GM23338 (cell line): ENCODE data around the gene KCNN2. TPM values are rescaled to one million over a fixed set of nuclear protein-coding genes. Genes with fewer than 3 reads are reported as not detected.
"Not testable (repeated sequence)": the region's sequence is repeated elsewhere in the genome, so short reads cannot be mapped to it uniquely, and the experiment has no call there.

Experiments used
- ATAC-seq: fragments of 200-7000 bp; cut with Tn5 transposase; 3 replicates; pipeline ENCODE4 v1.9.1; 2020
- DNase-seq: peaks from one replicate; pipeline ENCODE4 v3.0.0-alpha.2; 2015; ENCODE audit warnings: low spot score
- H2AFZ ChIP-seq: fragments of 200-600 bp; sonication (generic); 2 replicates; pipeline ENCODE4 v1.8.0; 2016; ENCODE audit warnings: antibody characterized with exemption, mild to moderate bottlenecking, moderate library complexity
- H3F3A ChIP-seq: fragments of 200-600 bp; sonication (generic); replicated peaks from 2 replicates; pipeline ENCODE4 v1.8.0; 2017; ENCODE audit warnings: antibody characterized with exemption, mixed run types, low read depth
- H3K27ac ChIP-seq: fragments of 200-600 bp; sonication (generic); 2 replicates; pipeline ENCODE4 v1.6.1; 2016; ENCODE audit warnings: low read depth
- H3K27me3 ChIP-seq: fragments of 200-600 bp; sonication (generic); 2 replicates; pipeline ENCODE4 v1.8.0; 2016; ENCODE audit warnings: mild to moderate bottlenecking, mixed run types, moderate library complexity; ENCODE audit not compliant: insufficient read depth
- H3K36me3 ChIP-seq: fragments of 200-600 bp; sonication (generic); 2 replicates; pipeline ENCODE4 v1.8.0; 2016; ENCODE audit warnings: mild to moderate bottlenecking; ENCODE audit not compliant: insufficient read depth
- H3K4me1 ChIP-seq: fragments of 200-600 bp; sonication (generic); 2 replicates; pipeline ENCODE4 v1.8.0; 2016; ENCODE audit warnings: mild to moderate bottlenecking, moderate library complexity; ENCODE audit not compliant: insufficient read depth
- H3K4me2 ChIP-seq: fragments of 200-600 bp; sonication (generic); 2 replicates; pipeline ENCODE4 v1.7.1; 2017; ENCODE audit warnings: mixed run types
- H3K4me3 ChIP-seq: fragments of 200-600 bp; sonication (generic); 2 replicates; pipeline ENCODE4 v1.6.1; 2016; ENCODE audit warnings: mixed run types
- H3K79me2 ChIP-seq: fragments of 200-600 bp; sonication (generic); replicated peaks from 2 replicates; pipeline ENCODE4 v1.8.0; 2017; ENCODE audit warnings: mild to moderate bottlenecking; ENCODE audit not compliant: insufficient read depth
- H3K9me2 ChIP-seq: fragments of 200-600 bp; sonication (generic); 2 replicates; pipeline ENCODE4 v1.8.0; 2017; ENCODE audit not compliant: insufficient read depth
- H4K20me1 ChIP-seq: fragments of 200-600 bp; sonication (generic); replicated peaks from 2 replicates; pipeline ENCODE4 v1.8.0; 2017; ENCODE audit warnings: mild to moderate bottlenecking; ENCODE audit not compliant: insufficient read depth
- H3K27ac Mint-ChIP-seq: 2 replicates; pipeline ENCODE4 v1.8.0; 2020; ENCODE audit warnings: inconsistent platforms, mild to moderate bottlenecking, moderate library complexity, mixed read lengths
- H3K27me3 Mint-ChIP-seq: 3 replicates; pipeline ENCODE4 v1.8.0; 2022; ENCODE audit warnings: low read depth, mild to moderate bottlenecking, moderate library complexity, mixed read lengths, inconsistent platforms; ENCODE audit not compliant: insufficient read depth, poor library complexity
- H3K36me3 Mint-ChIP-seq: 3 replicates; pipeline ENCODE4 v1.8.0; 2021; ENCODE audit warnings: low read depth, mild to moderate bottlenecking, inconsistent platforms, moderate library complexity, mixed read lengths
- H3K4me1 Mint-ChIP-seq: 3 replicates; pipeline ENCODE4 v1.8.0; 2020; ENCODE audit warnings: mild to moderate bottlenecking, inconsistent platforms, mixed read lengths
- H3K4me3 Mint-ChIP-seq: 3 replicates; pipeline ENCODE4 v1.8.0; 2021; ENCODE audit warnings: moderate library complexity, mild to moderate bottlenecking, inconsistent platforms, mixed read lengths
- H3K9me3 Mint-ChIP-seq: 3 replicates; pipeline ENCODE4 v1.8.0; 2020; ENCODE audit warnings: moderate library complexity, mild to moderate bottlenecking, inconsistent platforms, mixed read lengths
- CREB1 ChIP-seq: fragments of 250-450 bp; sonication (Bioruptor Pico); IDR thresholded peaks from 2 replicates; pipeline ENCODE4 v1.5.0; 2020; ENCODE audit warnings: low read depth, mild to moderate bottlenecking, moderate library complexity
- CTCF ChIP-seq, 2 experiments: fragments of 200-600 bp in 1 of 2; sonication (generic) in 1 of 2; conservative IDR thresholded peaks; 2 replicates each; pipeline versions ENCODE4 v1.5.1 to v1.6.1; 2016 to 2017; ENCODE audit warnings: antibody characterized with exemption in 2 of 2, low read depth in 2 of 2, mild to moderate bottlenecking in 2 of 2, moderate library complexity in 1 of 2
- ETS1 ChIP-seq: IDR thresholded peaks from 2 replicates; pipeline ENCODE4 v1.6.1; 2016; ENCODE audit warnings: antibody characterized with exemption
- EZH2phosphoT487 ChIP-seq: fragments of 200-600 bp; sonication (generic); IDR thresholded peaks from one replicate; pipeline ENCODE4 v1.8.1; 2018; ENCODE audit warnings: antibody characterized with exemption; ENCODE audit not compliant: unreplicated experiment
- JUNB ChIP-seq: IDR thresholded peaks from one replicate; pipeline ENCODE4 v1.6.1; 2016; ENCODE audit warnings: antibody characterized with exemption; ENCODE audit not compliant: unreplicated experiment
- NANOG ChIP-seq: IDR thresholded peaks from 2 replicates; pipeline ENCODE4 v1.6.1; 2016; ENCODE audit warnings: antibody characterized with exemption, borderline replicate concordance
- STAT1 ChIP-seq: IDR thresholded peaks from one replicate; pipeline ENCODE4 v1.6.1; 2016; ENCODE audit warnings: antibody characterized with exemption; ENCODE audit not compliant: unreplicated experiment
- ZNF114 ChIP-seq: fragments of 250-450 bp; sonication (Bioruptor Pico); IDR thresholded peaks from 2 replicates; pipeline ENCODE4 v1.5.0; 2020; ENCODE audit warnings: mild to moderate bottlenecking, moderate library complexity
- ZNF331 ChIP-seq: fragments of 250-450 bp; sonication (Bioruptor Pico); IDR thresholded peaks from 2 replicates; pipeline ENCODE4 v1.5.0; 2020; ENCODE audit warnings: low read depth, mild to moderate bottlenecking, moderate library complexity
- polyA plus RNA-seq: library from polyadenylated mRNA; unstranded; fragments of >200 nt; fragmentation: Nextera tagmentation; extraction: Ambion mirVana; gene quantifications from 2 replicates; pipeline ENCODE4 v1.2.1, GENCODE V29; 2016
- total RNA-seq: library from RNA; depleted of rRNA; stranded (reverse); fragments of >200 nt; shearing (Covaris generic); gene quantifications from 2 replicates; pipeline ENCODE4 v1.2.3, GENCODE V29; 2014
- TF ChIP-seq, protein P1 (sequence below): fragments of 250-450 bp; sonication (Bioruptor Pico); IDR thresholded peaks from 2 replicates; pipeline ENCODE4 v1.5.0; 2020; ENCODE audit warnings: mild to moderate bottlenecking, moderate library complexity

The KCNN2 gene
- total and polyA plus RNA-seq, 2 experiments from 2014 or later = 14.7 to 15.9 TPM

DNA sequence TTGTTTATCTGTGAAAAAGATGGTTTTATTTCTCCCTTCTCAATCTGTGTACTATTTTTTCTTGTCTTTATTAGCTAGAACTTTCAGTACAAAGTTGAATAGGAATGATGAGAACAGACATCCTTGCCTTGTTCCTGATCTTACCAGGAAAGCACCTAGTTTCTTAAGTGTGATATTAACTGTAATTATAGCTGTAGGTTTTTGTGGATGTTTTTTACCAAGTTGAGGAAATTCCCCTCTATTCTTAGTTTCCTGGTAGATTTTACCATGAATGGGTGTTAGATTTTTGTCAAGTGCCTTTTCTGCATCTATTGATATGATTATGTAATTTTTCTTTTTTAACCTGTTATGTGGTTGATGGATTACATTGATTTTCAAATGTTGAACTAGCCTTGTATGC lies 68.7 kb downstream of the KCNN2 start:
- DNase-seq (no peak), ATAC-seq (no peak)
- peaks cover 29% of the 10 kb centered on the region for H3K36me3 Mint-ChIP-seq
- Histone ChIP-seq H3K4me1 (peaks cover 22% of the 10 kb centered on the region), H3K79me2 (peaks cover 89% of the 10 kb centered on the region), H3K36me3 (no peaks in the 10 kb centered on the region), H2AFZ (no peak overlapping the region), H3K4me2 (no peak overlapping the region), H3K27me3 (no peaks in the 10 kb centered on the region), H3K27ac (no peak overlapping the region), H4K20me1 (no peaks in the 10 kb centered on the region), H3K9me2 (no peaks in the 10 kb centered on the region), H3K4me3 (no peak overlapping the region), H3F3A (no peaks in the 10 kb centered on the region)
- TF ChIP-seq JUNB (no peak), EZH2phosphoT487 (no peak), CREB1 (CRISPR knock-in tag) (no peak), CTCF (conservative IDR thresholded peaks at IDR 0.05; ENCODE audit: low read depth in 2 of 2) (no peak), ZNF114 (CRISPR knock-in tag) (no peak), NANOG (no peak), ETS1 (no peak), STAT1 (no peak), ZNF331 (CRISPR knock-in tag) (no peak)
- TF ChIP-seq, protein P1, sequence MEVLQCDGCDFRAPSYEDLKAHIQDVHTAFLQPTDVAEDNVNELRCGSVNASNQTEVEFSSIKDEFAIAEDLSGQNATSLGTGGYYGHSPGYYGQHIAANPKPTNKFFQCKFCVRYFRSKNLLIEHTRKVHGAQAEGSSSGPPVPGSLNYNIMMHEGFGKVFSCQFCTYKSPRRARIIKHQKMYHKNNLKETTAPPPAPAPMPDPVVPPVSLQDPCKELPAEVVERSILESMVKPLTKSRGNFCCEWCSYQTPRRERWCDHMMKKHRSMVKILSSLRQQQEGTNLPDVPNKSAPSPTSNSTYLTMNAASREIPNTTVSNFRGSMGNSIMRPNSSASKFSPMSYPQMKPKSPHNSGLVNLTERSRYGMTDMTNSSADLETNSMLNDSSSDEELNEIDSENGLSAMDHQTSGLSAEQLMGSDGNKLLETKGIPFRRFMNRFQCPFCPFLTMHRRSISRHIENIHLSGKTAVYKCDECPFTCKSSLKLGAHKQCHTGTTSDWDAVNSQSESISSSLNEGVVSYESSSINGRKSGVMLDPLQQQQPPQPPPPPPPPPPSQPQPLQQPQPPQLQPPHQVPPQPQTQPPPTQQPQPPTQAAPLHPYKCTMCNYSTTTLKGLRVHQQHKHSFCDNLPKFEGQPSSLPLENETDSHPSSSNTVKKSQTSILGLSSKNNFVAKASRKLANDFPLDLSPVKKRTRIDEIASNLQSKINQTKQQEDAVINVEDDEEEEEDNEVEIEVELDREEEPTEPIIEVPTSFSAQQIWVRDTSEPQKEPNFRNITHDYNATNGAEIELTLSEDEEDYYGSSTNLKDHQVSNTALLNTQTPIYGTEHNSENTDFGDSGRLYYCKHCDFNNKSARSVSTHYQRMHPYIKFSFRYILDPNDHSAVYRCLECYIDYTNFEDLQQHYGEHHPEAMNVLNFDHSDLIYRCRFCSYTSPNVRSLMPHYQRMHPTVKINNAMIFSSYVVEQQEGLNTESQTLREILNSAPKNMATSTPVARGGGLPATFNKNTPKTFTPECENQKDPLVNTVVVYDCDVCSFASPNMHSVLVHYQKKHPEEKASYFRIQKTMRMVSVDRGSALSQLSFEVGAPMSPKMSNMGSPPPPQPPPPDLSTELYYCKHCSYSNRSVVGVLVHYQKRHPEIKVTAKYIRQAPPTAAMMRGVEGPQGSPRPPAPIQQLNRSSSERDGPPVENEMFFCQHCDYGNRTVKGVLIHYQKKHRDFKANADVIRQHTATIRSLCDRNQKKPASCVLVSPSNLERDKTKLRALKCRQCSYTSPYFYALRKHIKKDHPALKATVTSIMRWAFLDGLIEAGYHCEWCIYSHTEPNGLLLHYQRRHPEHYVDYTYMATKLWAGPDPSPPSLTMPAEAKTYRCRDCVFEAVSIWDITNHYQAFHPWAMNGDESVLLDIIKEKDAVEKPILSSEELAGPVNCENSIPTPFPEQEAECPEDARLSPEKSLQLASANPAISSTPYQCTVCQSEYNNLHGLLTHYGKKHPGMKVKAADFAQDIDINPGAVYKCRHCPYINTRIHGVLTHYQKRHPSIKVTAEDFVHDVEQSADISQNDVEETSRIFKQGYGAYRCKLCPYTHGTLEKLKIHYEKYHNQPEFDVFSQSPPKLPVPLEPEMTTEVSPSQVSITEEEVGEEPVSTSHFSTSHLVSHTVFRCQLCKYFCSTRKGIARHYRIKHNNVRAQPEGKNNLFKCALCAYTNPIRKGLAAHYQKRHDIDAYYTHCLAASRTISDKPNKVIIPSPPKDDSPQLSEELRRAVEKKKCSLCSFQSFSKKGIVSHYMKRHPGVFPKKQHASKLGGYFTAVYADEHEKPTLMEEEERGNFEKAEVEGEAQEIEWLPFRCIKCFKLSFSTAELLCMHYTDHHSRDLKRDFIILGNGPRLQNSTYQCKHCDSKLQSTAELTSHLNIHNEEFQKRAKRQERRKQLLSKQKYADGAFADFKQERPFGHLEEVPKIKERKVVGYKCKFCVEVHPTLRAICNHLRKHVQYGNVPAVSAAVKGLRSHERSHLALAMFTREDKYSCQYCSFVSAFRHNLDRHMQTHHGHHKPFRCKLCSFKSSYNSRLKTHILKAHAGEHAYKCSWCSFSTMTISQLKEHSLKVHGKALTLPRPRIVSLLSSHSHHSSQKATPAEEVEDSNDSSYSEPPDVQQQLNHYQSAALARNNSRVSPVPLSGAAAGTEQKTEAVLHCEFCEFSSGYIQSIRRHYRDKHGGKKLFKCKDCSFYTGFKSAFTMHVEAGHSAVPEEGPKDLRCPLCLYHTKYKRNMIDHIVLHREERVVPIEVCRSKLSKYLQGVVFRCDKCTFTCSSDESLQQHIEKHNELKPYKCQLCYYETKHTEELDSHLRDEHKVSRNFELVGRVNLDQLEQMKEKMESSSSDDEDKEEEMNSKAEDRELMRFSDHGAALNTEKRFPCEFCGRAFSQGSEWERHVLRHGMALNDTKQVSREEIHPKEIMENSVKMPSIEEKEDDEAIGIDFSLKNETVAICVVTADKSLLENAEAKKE (CRISPR knock-in tag) = no peak
- peaks cover 16% of the 10 kb centered on the region; the same call in 2 of the 3 replicates for H3K9me3 Mint-ChIP-seq
- H3K4me1 Mint-ChIP-seq = peaks cover 23% of the 10 kb centered on the region
- H3K27me3 Mint-ChIP-seq = no peaks in the 10 kb centered on the region
- no peak overlapping the region for H3K4me3 Mint-ChIP-seq
- no peak overlapping the region for H3K27ac Mint-ChIP-seq

DNA sequence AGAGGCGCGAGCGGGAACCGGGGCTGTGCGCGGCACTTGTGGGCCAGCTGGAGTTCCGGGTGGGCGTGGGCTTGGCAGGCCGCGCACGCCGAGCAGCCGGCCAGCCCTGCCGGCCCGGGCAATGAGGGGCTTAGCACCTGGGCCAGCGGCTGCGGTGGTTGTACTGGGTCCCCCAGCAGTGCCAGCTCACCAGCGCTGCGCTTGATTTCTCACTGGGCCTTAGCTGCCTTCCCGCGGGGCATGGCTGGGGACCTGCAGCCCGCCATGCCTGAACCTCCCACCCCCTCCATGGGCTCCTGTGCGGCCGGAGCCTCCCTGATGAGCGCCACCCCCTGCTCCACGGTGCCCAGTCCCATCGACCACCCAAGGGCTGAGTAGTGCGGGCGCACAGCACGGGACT lies 70.8 kb downstream of the KCNN2 start:
- H3K4me2 ChIP-seq, H3K27ac ChIP-seq, H3K27me3 ChIP-seq, H3K27me3 Mint-ChIP-seq, ATAC-seq, H3K36me3 ChIP-seq, H3K27ac Mint-ChIP-seq, H3F3A ChIP-seq, H3K4me3 ChIP-seq, H4K20me1 ChIP-seq, H2AFZ ChIP-seq, DNase-seq, H3K9me2 ChIP-seq, H3K4me3 Mint-ChIP-seq: not testable (repeated sequence)
- Mint-ChIP-seq H3K9me3 (peaks cover 16% of the 10 kb centered on the region; the same call in 2 of the 3 replicates), H3K4me1 (peaks cover 40% of the 10 kb centered on the region), H3K36me3 (peaks cover 29% of the 10 kb centered on the region)
- Histone ChIP-seq H3K4me1 (peaks cover 42% of the 10 kb centered on the region), H3K79me2 (peaks cover 90% of the 10 kb centered on the region)
